Ecto neural progenitor cell (in vitro differentiated cells): ENCODE measurements around the gene TNFSF11.

Experiments used
- DNase-seq: peaks from one replicate; pipeline ENCODE4 v3.0.0-alpha.2; 2018; ENCODE audit warnings: low spot score

TNFSF11 gene

GRCh38 chr13:42611086-42611779 is 37.3 kb downstream of the TNFSF11 start:
- no peak for DNase-seq

DNA sequence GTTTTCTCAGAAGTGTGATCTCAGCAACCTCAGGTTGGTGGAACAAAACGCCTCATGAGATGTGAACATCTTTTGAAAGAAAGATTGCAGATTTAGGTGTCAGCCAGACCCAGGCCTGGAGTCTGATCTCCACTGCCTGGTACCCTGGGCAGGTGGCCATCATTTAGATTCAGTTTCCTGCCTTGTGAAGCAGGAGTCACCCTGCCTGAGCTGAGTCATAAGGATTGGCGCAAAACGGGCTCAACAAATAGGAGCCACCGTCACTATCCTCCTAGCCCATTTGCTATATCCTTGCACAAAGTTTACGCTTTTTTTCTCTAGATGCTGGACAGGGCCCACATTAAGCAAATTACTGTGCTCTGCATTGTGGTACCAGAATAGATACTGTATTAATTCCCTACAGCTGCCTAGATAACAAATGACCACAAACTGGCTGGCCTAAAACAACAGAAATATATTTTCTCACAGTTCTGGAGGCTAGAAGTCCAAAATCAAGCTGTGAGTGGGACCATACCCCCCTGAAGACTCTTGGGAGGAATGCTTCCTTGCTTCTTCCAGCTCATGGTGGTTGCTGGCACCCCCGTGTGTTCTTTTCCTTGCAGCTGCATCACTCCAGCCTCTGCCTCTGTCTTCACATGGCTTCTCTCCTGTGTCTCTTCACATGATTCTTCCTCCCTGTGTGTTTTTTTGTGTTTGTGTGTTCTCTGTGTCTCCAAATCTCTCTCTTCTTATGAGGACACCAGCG is 38.2 kb downstream of the TNFSF11 start:
- DNase-seq = no peak

DNA sequence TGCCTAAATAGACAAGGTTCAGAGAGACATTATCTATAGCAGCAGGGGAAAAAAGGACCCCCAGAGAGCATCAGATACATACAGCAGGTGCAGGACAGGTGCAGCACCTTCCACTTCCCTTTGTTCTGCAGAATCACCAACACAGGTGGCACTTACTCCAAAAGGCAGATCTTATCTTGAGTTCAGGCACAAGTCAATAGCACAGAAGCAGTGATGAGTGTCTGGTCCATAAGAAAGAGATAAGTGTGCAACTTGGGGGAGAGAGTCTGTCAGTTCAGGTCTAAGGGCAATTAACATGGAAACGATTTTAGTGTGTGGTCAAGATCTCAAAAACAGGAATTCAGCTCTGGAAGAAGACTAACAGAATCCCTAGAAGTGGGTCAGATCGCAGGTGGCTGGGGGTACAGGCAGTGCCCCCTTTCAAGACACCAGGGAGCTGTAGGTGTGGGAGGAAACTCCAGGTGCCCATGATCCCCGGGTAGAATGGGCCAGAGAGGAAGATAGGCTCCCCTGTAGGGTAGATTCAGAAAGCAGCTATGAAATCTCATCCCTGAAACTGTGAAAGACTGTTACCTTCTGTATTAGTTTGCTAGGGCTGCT is 40.6 kb downstream of the TNFSF11 start:
- no peak for DNase-seq

DNA sequence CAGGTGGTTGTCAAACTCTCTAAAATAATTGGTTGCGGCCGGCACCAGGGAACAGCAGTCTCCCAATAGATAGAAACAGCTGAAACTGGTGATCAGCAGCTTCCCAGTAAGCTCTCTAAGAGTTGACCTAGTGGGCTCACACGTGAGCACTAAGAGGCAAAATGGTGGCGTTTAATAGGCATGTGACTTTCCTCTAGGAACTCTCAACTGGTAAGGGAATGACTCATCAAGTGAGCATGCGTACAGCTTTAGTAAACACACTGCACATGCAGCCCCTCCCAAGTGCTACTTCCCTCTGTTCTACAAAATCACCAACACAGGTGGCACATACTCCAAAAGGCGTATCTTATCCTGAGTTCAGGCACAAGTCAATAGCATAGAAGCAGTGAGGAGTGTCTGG is 41.7 kb downstream of the TNFSF11 start:
- no peak for DNase-seq

- no peak for DNase-seq
Observed at GRCh38 chr13:42617221-42617620, 43.3 kb downstream of the TNFSF11 start.

- DNase-seq = no peak
Observed at GRCh38 chr13:42623916-42624315, 50.0 kb downstream of the TNFSF11 start.

- no peak for DNase-seq
Observed at GRCh38 chr13:42625611-42626010, 51.7 kb downstream of the TNFSF11 start.

DNA sequence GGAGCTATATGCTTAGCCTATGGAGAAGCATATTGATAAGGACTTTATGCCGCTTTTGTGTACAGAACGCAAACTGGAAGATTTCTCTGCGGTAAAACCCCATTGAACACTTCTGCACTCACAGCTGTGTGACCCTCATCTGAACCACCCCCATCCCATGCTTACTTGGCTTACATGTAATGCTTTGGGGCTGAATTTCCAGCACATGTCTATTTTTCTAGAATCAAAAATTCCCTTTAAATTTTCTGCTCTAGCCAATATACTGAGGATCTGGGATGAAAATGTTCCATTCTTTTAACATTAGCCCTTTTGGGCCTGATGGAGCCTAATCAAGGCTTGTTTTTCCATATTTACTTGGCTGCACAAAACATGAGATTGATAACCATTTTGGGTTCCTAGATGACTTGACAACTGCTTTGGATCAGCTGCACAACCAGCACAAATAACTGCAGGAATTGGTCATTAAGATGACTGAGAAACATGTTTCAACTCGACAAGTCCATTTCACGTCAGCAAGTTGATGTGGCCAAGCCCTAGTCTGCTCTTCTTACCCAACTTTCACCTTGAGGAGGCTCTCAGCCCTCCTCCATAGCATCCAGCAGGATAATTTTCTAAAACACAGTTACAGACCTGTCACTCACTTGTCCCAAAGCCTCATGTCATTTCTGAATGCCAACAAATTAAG is 52.4 kb downstream of the TNFSF11 start:
- DNase-seq = no peak

DNA sequence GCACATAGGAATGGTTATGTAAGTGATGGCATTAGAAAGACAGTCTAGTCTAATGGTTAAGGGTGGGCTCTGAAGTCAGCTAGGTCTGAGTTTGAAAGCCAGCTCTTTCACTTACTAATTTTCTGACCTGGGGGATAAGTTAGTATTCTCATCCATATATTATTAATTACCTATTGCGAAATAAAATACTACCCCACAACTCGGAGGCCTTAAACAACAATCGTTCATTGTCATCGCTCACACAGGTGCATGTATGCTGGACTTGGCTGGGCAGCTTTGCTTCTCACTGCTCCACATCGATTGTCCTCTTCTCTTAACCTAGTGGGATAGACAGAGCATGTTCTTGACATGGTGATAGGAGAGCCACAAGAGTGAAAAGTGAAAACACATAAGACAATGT is 54.7 kb downstream of the TNFSF11 start:
- DNase-seq = no peak

DNA sequence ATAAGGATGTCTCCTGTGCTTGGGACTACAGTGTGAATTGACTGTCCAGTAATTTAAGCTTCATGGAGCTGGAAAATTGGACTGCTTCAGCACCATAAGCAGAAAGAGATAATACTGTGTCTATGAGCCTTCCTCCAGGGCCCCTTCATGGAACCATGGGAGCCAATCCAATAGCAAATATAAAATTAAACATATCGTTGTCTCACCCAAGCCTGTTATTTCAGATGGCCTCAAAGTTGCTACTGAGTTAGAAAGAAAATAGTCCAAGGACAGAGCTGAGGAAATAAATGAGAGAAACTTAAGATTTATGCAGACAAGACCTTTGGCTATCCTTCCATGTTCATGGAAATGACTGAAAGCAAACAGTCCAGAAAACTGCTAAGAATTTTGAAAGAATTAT is 57.2 kb downstream of the TNFSF11 start:
- DNase-seq = no peak

GRCh38 chr13:42633495-42633894 is 59.5 kb downstream of the TNFSF11 start:
- DNase-seq = no peak

DNA sequence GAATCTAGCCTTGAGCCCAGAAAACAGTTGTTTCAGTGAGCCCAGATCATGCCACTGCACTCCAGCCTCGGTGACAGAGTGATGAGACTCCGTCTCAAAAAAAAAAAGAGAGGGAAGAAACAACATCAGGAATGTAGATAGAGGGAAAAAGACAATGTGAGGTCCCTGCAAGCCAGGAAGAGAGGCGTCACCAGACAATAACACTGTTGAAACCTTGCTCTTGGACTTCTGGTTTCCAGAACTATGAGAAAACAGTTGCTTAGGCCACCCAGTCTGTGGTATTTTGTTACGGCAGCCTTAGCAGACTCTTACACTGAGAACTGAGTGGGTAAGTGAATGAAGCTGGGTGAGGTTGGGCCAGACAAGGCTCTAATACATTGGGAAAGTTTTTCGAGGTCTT is 64.1 kb downstream of the TNFSF11 start:
- DNase-seq = no peak

- DNase-seq = no peak
Observed at GRCh38 chr13:42638886-42639285, 64.9 kb downstream of the TNFSF11 start.

DNA sequence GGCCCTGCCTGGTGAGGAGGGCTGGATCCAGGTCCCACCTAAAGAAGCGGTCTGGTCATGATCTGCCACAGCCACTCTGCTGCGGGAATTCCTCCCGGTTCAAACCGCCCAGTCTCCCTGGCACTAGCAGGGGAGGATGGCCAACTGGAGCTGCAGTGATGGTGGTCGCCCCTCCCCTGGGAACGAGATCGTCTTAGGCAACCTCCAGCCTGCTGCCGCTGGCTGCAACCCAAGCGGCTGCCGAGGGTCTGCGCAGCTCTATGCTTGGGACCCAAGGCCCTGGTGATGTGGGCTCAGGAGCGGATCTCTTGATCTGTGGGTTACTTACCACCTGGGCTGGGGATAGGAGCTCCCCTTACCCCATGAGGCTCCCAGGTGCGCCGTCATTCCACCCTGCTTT is 69.1 kb downstream of the TNFSF11 start:
- no peak for DNase-seq

DNA sequence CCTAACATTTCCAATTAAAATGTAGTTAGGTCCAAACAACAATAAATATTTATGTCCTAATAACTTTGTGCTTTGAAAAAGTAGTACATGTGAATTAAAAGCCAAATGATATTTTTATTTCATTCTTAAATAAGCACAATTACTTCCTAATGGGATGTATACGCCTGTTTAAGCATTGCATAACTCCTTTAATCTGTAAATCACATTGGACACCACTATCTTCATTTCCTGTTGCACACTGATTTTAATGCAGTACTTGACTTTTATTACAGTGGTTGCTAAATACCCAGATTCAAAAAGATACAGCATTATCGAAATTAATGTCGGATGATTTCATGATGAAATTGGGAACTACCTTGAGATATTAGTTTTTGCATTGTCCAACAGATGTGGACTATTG is 70.9 kb downstream of the TNFSF11 start:
- no peak for DNase-seq

DNA sequence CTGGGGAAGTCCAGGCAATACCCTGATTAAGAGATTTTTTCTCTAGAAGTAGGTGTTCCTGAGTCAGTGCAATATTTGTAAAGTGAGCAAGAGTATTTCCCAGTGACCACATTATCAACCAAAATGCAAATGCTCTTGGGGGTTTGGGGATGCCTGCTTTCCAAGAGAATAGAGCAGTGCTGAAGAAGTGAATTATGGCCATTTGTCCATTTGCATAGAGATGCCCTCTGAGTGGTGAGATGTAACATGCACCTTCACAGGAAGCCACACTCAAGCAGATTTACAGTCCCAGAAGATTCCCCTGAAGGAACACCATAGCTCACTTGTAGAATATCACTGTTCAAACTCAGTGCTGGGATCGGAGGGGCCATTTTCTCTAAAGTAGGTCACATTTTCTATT is 71.8 kb downstream of the TNFSF11 start:
- DNase-seq = no peak

GRCh38 chr13:42649141-42649540 is 75.2 kb downstream of the TNFSF11 start:
- DNase-seq = no peak

- DNase-seq = no peak
Observed at GRCh38 chr13:42649831-42650230, 75.9 kb downstream of the TNFSF11 start.

GRCh38 chr13:42650506-42650905 is 76.6 kb downstream of the TNFSF11 start:
- no peak for DNase-seq

DNA sequence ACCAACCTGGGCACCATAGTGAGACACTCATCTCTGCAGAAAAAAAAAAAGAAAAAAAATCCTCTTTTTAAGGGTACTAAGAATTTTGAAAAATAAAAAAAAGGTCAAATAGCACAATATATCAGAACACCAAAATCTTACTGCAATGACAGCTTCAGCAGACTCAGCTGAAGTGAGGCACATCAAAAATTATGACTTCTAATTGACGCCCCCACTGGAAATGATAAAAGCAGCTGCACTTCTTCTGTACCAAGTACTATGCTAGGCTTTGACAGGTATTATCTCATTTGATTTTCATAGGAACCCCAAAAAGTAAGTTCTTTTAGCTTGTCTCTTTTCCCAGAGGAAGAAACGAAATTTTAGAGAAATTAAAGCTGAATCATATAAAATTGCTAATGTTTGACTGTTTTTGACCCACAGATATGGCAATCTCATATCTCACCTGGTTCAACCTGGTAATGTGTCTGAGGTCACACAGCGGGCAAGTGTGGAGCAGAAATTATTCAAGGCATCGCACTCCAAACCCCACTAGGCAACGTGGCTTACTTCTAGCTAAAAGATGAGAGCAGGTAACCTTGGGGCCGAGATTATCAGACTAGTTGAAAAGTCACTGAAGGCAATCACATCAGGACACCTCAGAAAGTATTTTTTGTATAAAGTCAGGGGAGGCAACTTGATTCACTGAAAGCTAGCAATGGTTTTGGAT is 78.1 kb downstream of the TNFSF11 start:
- DNase-seq = no peak

DNA sequence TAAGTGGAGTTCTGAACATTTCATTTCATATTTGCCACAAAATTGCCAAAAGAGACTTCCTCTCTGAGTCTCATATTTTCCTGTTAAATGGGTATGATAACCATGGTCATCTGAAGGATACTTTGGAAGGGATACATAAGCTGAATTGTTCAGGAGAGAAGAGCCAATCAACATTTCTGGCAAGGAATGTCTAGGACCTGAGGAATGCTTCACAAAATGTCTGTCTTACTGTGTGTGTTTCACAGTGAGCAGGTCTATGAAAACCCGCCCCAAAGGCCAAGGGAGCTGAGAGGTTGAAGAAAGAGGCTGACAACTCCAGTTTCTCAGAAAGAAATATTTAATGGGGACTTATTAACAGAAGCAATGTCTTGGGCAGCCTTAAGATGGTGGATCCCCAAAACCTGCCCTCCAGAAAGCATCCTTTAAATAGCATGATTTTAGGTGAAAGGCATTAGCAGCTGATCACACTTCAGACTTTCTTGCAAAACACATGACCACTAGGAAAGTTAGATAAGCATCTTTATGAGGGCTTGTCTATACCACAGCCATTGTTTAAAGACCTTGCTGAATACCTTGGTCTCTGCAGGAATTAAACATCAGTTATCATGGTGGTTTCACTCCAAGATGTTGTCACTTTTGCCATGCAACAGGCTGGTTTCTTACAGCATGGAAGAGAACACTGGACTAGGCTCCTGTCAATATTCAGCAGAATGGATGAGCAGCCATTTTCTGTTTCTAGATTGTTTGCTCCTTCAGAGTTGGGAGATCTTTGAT is 78.9 kb downstream of the TNFSF11 start:
- no peak for DNase-seq
